Astrocyte (in vitro differentiated cells and primary cell): ENCODE data around the gene SUPT20H.
A peak's percentile ranks its signal among the peaks of the same experiment; 100 is the strongest.

Experiments used
- EZH2 ChIP-seq: IDR thresholded peaks from 2 replicates; pipeline ENCODE4 v1.6.1; 2012; ENCODE audit warnings: mild to moderate bottlenecking, low read length, inconsistent platforms; ENCODE audit not compliant: insufficient read depth
- TF ChIP-seq, protein P1 (sequence below): IDR thresholded peaks from 2 replicates; pipeline ENCODE4 v1.5.1; 2011; ENCODE audit warnings: low read depth, mild to moderate bottlenecking, inconsistent platforms, low read length, moderate library complexity; ENCODE audit not compliant: insufficient read depth

DNA sequence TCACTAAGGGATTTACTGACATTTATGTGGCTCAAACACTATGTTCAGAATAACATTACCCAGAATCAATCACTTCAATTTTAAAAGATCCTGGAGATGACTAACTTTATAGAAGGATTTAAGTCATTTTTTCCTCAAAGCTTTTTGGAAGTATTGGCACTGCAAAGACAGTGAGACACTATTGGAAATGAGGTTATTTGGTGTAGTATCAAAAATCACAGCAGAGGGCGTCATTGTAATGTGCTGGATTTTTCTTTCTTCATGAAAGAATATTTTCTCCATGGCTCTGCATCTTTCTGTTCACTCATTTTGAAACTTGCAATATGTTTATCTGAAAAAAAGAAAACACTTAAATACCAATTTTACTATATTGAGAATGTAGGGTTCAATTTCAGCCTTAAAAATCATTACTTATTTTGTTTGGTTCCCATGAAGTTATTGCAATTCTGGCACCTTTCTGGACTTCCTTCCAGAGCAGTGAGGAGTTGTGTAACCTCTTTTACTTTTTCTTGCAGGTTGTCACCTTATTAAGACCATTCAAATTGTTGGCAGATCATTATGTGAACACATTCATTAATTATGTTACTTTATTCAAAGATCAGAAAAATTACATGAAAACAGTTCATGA lies 49.7 kb upstream of the SUPT20H start:
- TF ChIP-seq, protein P1, sequence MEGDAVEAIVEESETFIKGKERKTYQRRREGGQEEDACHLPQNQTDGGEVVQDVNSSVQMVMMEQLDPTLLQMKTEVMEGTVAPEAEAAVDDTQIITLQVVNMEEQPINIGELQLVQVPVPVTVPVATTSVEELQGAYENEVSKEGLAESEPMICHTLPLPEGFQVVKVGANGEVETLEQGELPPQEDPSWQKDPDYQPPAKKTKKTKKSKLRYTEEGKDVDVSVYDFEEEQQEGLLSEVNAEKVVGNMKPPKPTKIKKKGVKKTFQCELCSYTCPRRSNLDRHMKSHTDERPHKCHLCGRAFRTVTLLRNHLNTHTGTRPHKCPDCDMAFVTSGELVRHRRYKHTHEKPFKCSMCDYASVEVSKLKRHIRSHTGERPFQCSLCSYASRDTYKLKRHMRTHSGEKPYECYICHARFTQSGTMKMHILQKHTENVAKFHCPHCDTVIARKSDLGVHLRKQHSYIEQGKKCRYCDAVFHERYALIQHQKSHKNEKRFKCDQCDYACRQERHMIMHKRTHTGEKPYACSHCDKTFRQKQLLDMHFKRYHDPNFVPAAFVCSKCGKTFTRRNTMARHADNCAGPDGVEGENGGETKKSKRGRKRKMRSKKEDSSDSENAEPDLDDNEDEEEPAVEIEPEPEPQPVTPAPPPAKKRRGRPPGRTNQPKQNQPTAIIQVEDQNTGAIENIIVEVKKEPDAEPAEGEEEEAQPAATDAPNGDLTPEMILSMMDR: peak; percentile 72
- no peak for TF ChIP-seq EZH2
